DMS114 treated with DMSO at 0.1 percent for 48 hours (cell line): ENCODE results near the gene LKAAEAR1.

ENCODE experiments used
- DNase-seq: peaks from one replicate; lab custom pipeline; 2025; ENCODE audit not compliant: unreplicated experiment; lab: John Stamatoyannopoulos, UW

The LKAAEAR1 gene

GRCh38 chr20:64039293-64040160 lies 44.7 kb downstream of the LKAAEAR1 start:
- DNase-seq, result no peak

GRCh38 chr20:64038565-64039292 lies 45.5 kb downstream of the LKAAEAR1 start:
- no peak for DNase-seq

- DNase-seq, result no peak
These were observed 46.0 kb downstream of the LKAAEAR1 start for GRCh38 chr20:64038224-64038564.

- DNase-seq, result no peak
These were observed 46.5 kb downstream of the LKAAEAR1 start for GRCh38 chr20:64037498-64038213.

GRCh38 chr20:64037199-64037497 lies 47.0 kb downstream of the LKAAEAR1 start:
- DNase-seq, result no peak

GRCh38 chr20:64036346-64037198 lies 47.6 kb downstream of the LKAAEAR1 start:
- DNase-seq, result no peak

- DNase-seq, result no peak
These were observed 48.3 kb downstream of the LKAAEAR1 start, which contains the start of gene C20orf204 for GRCh38 chr20:64035933-64036345. TSS of gene C20orf204 (plus strand) at chr20:64036182. CDS start at chr20:64036324, 142 bp downstream.

GRCh38 chr20:64035066-64035932 lies 48.9 kb downstream of the LKAAEAR1 start:
- no peak for DNase-seq

- DNase-seq, result no peak
These were observed 50.2 kb downstream of the LKAAEAR1 start for GRCh38 chr20:64033981-64034493.
